Neural cell (in vitro differentiated cells): ENCODE results near the gene RCOR3. TPM values are rescaled to one million over a fixed set of nuclear protein-coding genes. Genes with fewer than 3 reads are reported as not detected.

ENCODE experiments used
- H2AFZ ChIP-seq: fragments of 200-600, 300-800 bp; sonication (generic), shearing (Covaris generic); 2 replicates; pipeline ENCODE4 v1.6.0; 2014; ENCODE audit warnings: low read depth, mild to moderate bottlenecking, antibody characterized with exemption, low read length, moderate library complexity
- H3F3A ChIP-seq: fragments of 200-600 bp; shearing (Covaris generic); 2 replicates; pipeline ENCODE4 v1.6.1; 2016; ENCODE audit warnings: mild to moderate bottlenecking, moderate library complexity, mixed read lengths, antibody characterized with exemption, low read length; ENCODE audit not compliant: insufficient read depth, poor library complexity, severe bottlenecking
- H3K27ac ChIP-seq: fragments of 200-600, 300-800 bp; sonication (generic), shearing (Covaris generic); 2 replicates; pipeline ENCODE4 v1.5.1; 2014; ENCODE audit warnings: mild to moderate bottlenecking, low read length, moderate library complexity
- H3K27me3 ChIP-seq: fragments of 300-800, 200-600 bp; sonication (generic), shearing (Covaris generic); 2 replicates; pipeline ENCODE4 v1.6.0; 2014; ENCODE audit warnings: mild to moderate bottlenecking, low read depth, low read length, moderate library complexity; ENCODE audit not compliant: insufficient read depth
- H3K36me3 ChIP-seq: fragments of 300-800, 200-600 bp; sonication (generic), shearing (Covaris generic); 2 replicates; pipeline ENCODE4 v1.5.1; 2014; ENCODE audit warnings: mild to moderate bottlenecking, antibody characterized with exemption, low read length, moderate library complexity; ENCODE audit not compliant: insufficient read depth
- H3K4me2 ChIP-seq: fragments of 300-800, 200-600 bp; sonication (generic), shearing (Covaris generic); 2 replicates; pipeline ENCODE4 v1.6.0; 2014; ENCODE audit warnings: mild to moderate bottlenecking, low read length
- H3K4me3 ChIP-seq: fragments of 300-800, 200-600 bp; sonication (generic), shearing (Covaris generic); 2 replicates; pipeline ENCODE4 v1.5.1; 2014; ENCODE audit warnings: mild to moderate bottlenecking, low read length, moderate library complexity
- H3K79me2 ChIP-seq: fragments of 200-600 bp; shearing (Covaris generic); replicated peaks from 2 replicates; pipeline ENCODE4 v1.6.0; 2014; ENCODE audit warnings: mild to moderate bottlenecking, low read length, moderate library complexity; ENCODE audit not compliant: insufficient read depth
- H3K9ac ChIP-seq: fragments of 300-800, 200-600 bp; sonication (generic), shearing (Covaris generic); 2 replicates; pipeline ENCODE4 v1.6.1; 2016; ENCODE audit warnings: mild to moderate bottlenecking, low read length, mixed read lengths
- H3K9me2 ChIP-seq: fragments of 200-600 bp; shearing (Covaris generic); 2 replicates; pipeline ENCODE4 v1.6.1; 2016; ENCODE audit warnings: mild to moderate bottlenecking, low read length, mixed read lengths; ENCODE audit not compliant: insufficient read depth
- H3K9me3 ChIP-seq: fragments of 200-600, 300-800 bp; sonication (generic), shearing (Covaris generic); 2 replicates; pipeline ENCODE4 v1.6.1; 2016; ENCODE audit warnings: mild to moderate bottlenecking, mixed run types, low read length, moderate library complexity, mixed read lengths
- H4K20me1 ChIP-seq: fragments of 200-600 bp; shearing (Covaris generic); 2 replicates; pipeline ENCODE4 v1.6.1; 2016; ENCODE audit warnings: mild to moderate bottlenecking, mixed run types; ENCODE audit not compliant: insufficient read depth
- CTCF ChIP-seq: fragments of 450-650 bp; IDR thresholded peaks from 2 replicates; pipeline ENCODE4 v1.5.1; 2014; ENCODE audit warnings: antibody characterized with exemption, mild to moderate bottlenecking, moderate library complexity; ENCODE audit not compliant: poor library complexity, severe bottlenecking
- EP300 ChIP-seq: fragments of 450-650 bp; conservative IDR thresholded peaks from 2 replicates; pipeline ENCODE4 v1.6.1; 2014; ENCODE audit warnings: antibody characterized with exemption, mild to moderate bottlenecking, moderate library complexity; ENCODE audit not compliant: poor library complexity, severe bottlenecking
- EZH2 ChIP-seq: fragments of 200-600, 300-800 bp; shearing (Covaris generic), sonication (generic); IDR thresholded peaks from 2 replicates; pipeline ENCODE4 v1.6.1; 2014; ENCODE audit warnings: antibody characterized with exemption, low read length, borderline replicate concordance, mild to moderate bottlenecking; ENCODE audit not compliant: insufficient read depth, poor library complexity, severe bottlenecking
- MXI1 ChIP-seq: fragments of 450-650 bp; conservative IDR thresholded peaks from 2 replicates; pipeline ENCODE4 v1.6.1; 2014; ENCODE audit warnings: antibody characterized with exemption, mild to moderate bottlenecking; ENCODE audit not compliant: poor library complexity, severe bottlenecking
- POLR2AphosphoS5 ChIP-seq: IDR thresholded peaks from 2 replicates; pipeline ENCODE4 v1.6.1; 2012
- RAD21 ChIP-seq: fragments of 450-650 bp; conservative IDR thresholded peaks from 2 replicates; pipeline ENCODE4 v1.6.1; 2014; ENCODE audit warnings: antibody characterized with exemption, mild to moderate bottlenecking, moderate library complexity
- REST ChIP-seq: IDR thresholded peaks from 2 replicates; pipeline ENCODE4 v1.6.1; 2012; ENCODE audit warnings: borderline replicate concordance
- SMC3 ChIP-seq: fragments of 450-650 bp; conservative IDR thresholded peaks from 2 replicates; pipeline ENCODE4 v1.6.1; 2014; ENCODE audit warnings: antibody characterized with exemption, mild to moderate bottlenecking, moderate library complexity; ENCODE audit not compliant: poor library complexity
- TAF1 ChIP-seq: IDR thresholded peaks from 2 replicates; pipeline ENCODE4 v1.6.1; 2012; ENCODE audit warnings: low read depth
- polyA plus RNA-seq: library from polyadenylated mRNA; depleted of rRNA; stranded (reverse); fragments of >200 nt; gene quantifications from 2 replicates; pipeline ENCODE4 v1.2.3, GENCODE V29; 2014

RCOR3 gene
- polyA plus RNA-seq, 1 donor from 2014 or later: 61.6 TPM

GRCh38 chr1:211328084-211328694, 69.0 kb downstream of the RCOR3 start:
- Histone ChIP-seq H3K4me2 (no peak overlapping the region), H3K36me3 (no peaks in the 10 kb centered on the region), H3K9me2 (no peaks in the 10 kb centered on the region), H2AFZ (no peak overlapping the region), H3K4me3 (no peak overlapping the region), H3K79me2 (no peaks in the 10 kb centered on the region), H3K27ac (no peak overlapping the region), H3K9me3 (peaks cover 6% of the 10 kb centered on the region), H3K9ac (no peak overlapping the region), H3K27me3 (peaks cover 25% of the 10 kb centered on the region), H3F3A (no peaks in the 10 kb centered on the region), H4K20me1 (no peaks in the 10 kb centered on the region)
- TF ChIP-seq TAF1: no peak
- TF ChIP-seq SMC3: no peak
- no peak for TF ChIP-seq RAD21
- no peak for TF ChIP-seq CTCF
- no peak for TF ChIP-seq EZH2
- TF ChIP-seq EP300: no peak
- TF ChIP-seq POLR2AphosphoS5: no peak
- no peak for TF ChIP-seq REST
- TF ChIP-seq MXI1: no peak

- Histone ChIP-seq H3K4me3 (no peak overlapping the region), H3K27me3 (peaks cover 25% of the 10 kb centered on the region), H3F3A (no peaks in the 10 kb centered on the region), H3K4me2 (no peak overlapping the region), H2AFZ (no peak overlapping the region), H3K36me3 (no peaks in the 10 kb centered on the region), H3K79me2 (no peaks in the 10 kb centered on the region), H3K27ac (no peak overlapping the region), H3K9me2 (no peaks in the 10 kb centered on the region), H3K9ac (no peak overlapping the region), H4K20me1 (no peaks in the 10 kb centered on the region), H3K9me3 (peaks cover 6% of the 10 kb centered on the region)
- TF ChIP-seq CTCF (no peak), TAF1 (no peak), MXI1 (no peak), EZH2 (no peak), RAD21 (no peak), REST (no peak), SMC3 (no peak), POLR2AphosphoS5 (no peak), EP300 (no peak)
These were observed 69.8 kb downstream of the RCOR3 start for GRCh38 chr1:211328866-211329475.
